Fibroblast of pulmonary artery (primary cell): Measurements from ENCODE around the gene IL1RAPL1.

ENCODE experiments used
- DNase-seq: peaks from one replicate; pipeline ENCODE4 v3.0.0-alpha.2; 2010; ENCODE audit warnings: low read depth
- H3K4me3 ChIP-seq: replicated peaks from 2 replicates; pipeline ENCODE4 v1.5.1; 2011; ENCODE audit warnings: low read depth, mild to moderate bottlenecking, control low read depth, low read length, moderate library complexity
- CTCF ChIP-seq: IDR thresholded peaks from 2 replicates; pipeline ENCODE4 v1.5.1; 2011; ENCODE audit warnings: mild to moderate bottlenecking, control low read depth, low read length, inconsistent platforms; ENCODE audit errors: missing control alignments

The IL1RAPL1 gene

DNA sequence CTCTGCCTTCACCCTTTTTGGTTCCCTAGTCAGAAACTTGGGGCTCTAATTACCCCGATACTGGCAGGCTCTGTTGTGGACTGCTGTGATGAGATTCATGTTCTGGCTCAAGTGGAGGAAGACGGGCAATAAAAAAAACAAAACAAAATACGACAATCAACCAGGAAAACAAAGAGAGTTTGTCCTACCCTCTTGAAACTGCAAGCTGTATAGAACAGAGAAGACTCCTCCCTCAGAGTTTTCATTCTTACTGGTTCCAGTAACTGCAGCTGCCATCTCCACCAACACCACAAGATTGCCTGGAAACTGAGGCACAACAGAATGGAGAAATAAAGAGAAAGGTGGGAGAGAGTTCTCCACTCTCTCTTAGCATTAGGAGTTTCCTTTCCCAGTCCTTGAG, 11.1 kb upstream of the IL1RAPL1 start:
- DNase-seq, result no peak
- no peak for TF ChIP-seq CTCF
- H3K4me3 ChIP-seq, result no peak overlapping the region

DNA sequence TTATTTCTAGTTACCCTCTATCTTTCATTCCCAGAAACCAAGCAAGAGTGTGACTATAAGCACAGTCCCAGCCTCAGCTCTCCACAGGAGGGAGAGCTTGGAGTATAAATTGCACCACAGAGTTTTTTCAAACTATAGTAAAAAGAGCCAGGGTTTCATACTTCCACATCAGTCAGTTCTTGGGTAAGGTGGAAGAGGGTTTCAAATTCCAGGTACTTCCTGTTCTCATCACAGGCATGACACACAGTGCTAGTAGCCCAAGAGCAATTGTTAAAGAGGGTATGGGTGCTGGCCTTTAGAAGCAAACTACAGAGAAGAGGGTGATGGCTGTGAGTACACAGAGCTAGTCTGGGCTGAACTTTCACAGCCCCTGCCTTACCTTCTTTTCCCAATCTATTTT, 5.7 kb upstream of the IL1RAPL1 start:
- H3K4me3 ChIP-seq, result no peak overlapping the region
- DNase-seq, result no peak
- TF ChIP-seq CTCF, result no peak

GRCh38 chrX:28582511-28582910, 4.7 kb upstream of the IL1RAPL1 start:
- no peak overlapping the region for H3K4me3 ChIP-seq
- no peak for TF ChIP-seq CTCF
- no peak for DNase-seq

GRCh38 chrX:28584025-28584424, 3.2 kb upstream of the IL1RAPL1 start:
- TF ChIP-seq CTCF, result no peak
- H3K4me3 ChIP-seq, result no peak overlapping the region
- DNase-seq, result no peak

DNA sequence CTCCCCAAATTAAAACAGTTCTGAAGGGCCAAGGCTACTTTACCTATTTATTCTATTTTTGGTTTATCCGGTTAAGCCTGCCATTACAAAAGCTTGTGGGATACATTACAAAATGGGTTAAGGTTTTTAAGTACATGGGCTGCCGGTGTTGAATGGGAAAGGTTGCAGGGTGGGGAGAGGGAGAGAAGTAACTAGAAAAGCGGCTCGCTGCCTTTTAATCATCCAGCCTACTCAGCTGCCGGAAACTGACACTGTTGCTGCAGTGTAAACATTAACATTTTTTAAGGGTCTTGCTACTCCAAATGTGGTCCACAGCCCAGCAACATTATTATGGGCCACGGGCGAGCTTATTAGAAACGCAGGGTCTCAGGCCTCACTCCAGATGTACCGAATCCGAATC, 1.5 kb upstream of the IL1RAPL1 start:
- no peak for TF ChIP-seq CTCF
- DNase-seq, result no peak
- peak overlapping the region; percentile 65 for H3K4me3 ChIP-seq

DNA sequence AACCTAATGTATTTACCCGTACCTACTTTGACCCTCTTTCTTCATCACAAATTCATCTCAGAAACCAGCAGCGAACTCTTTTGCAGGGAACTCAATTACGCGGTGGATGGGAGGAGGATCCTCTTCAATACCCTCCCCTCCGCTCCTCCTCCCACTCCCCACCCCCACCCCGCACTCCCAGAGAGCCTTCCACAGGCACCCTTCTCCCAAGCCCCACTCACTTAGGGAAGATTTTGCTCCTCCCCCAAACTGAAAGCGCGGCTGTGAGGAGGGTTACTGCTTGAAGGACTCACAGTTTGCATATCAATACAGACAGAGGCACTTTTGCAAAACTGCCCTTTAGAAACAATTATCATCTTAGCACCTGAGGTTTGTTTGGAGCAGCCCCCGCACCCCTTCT, 960 bp upstream of the IL1RAPL1 start:
- peak; percentile 59 for DNase-seq
- TF ChIP-seq CTCF, result no peak
- peak overlapping the region; percentile 65 for H3K4me3 ChIP-seq

- no peak for TF ChIP-seq CTCF
- DNase-seq, result no peak
- H3K4me3 ChIP-seq, result peak overlapping the region; percentile 65
These were observed 1.8 kb downstream of the IL1RAPL1 start for GRCh38 chrX:28589046-28589445.
